Measurements from ENCODE around the gene B3GNT3. TPM values are rescaled to one million over a fixed set of nuclear protein-coding genes. Genes with fewer than 3 reads are reported as not detected.

B3GNT3 gene
- total RNA-seq, 1 experiment from 2014 or later = 0.20 TPM

- DNase-seq (ENCODE audit: low read depth) = no peak
Measured at GRCh38 chr19:17832443-17833208, 37.7 kb downstream of the B3GNT3 start.

- peak; percentile 47 for DNase-seq (ENCODE audit: low read depth)
Measured at GRCh38 chr19:17834350-17835181, 39.6 kb downstream of the B3GNT3 start.

- no peak for DNase-seq (ENCODE audit: low read depth)
Measured at GRCh38 chr19:17835182-17836006, 40.5 kb downstream of the B3GNT3 start.

- DNase-seq (ENCODE audit: low read depth) = no peak
Measured at GRCh38 chr19:17836530-17836929, 41.6 kb downstream of the B3GNT3 start.

- no peak for DNase-seq (ENCODE audit: low read depth)
Measured at GRCh38 chr19:17837972-17838371, 43.0 kb downstream of the B3GNT3 start.

GRCh38 chr19:17840019-17840418 lies 45.1 kb downstream of the B3GNT3 start:
- DNase-seq (ENCODE audit: low read depth) = no peak

GRCh38 chr19:17841371-17841809 lies 46.5 kb downstream of the B3GNT3 start:
- DNase-seq (ENCODE audit: low read depth) = peak; percentile 66

GRCh38 chr19:17841810-17842662 lies 47.1 kb downstream of the B3GNT3 start:
- peak; percentile 85 for DNase-seq (ENCODE audit: low read depth)

GRCh38 chr19:17842663-17843291 lies 47.8 kb downstream of the B3GNT3 start:
- DNase-seq (ENCODE audit: low read depth) = no peak

GRCh38 chr19:17843292-17843827 lies 48.4 kb downstream of the B3GNT3 start:
- DNase-seq (ENCODE audit: low read depth) = no peak

GRCh38 chr19:17843908-17844490 lies 49.1 kb downstream of the B3GNT3 start:
- DNase-seq (ENCODE audit: low read depth) = no peak

- DNase-seq (ENCODE audit: low read depth) = no peak
Measured at GRCh38 chr19:17846146-17846545, 51.2 kb downstream of the B3GNT3 start.

GRCh38 chr19:17847538-17848366 lies 52.8 kb downstream of the B3GNT3 start, which contains the start of gene JAK3:
Gene JAK3, minus strand, starts transcription at chr19:17847982. Its CDS starts 3,565 bp downstream, at chr19:17844417.
- DNase-seq (ENCODE audit: low read depth) = no peak

GRCh38 chr19:17848595-17849292 lies 53.8 kb downstream of the B3GNT3 start:
- DNase-seq (ENCODE audit: low read depth) = no peak

GRCh38 chr19:17854061-17854460 lies 59.1 kb downstream of the B3GNT3 start:
- DNase-seq (ENCODE audit: low read depth) = no peak

- peak; percentile 69 for DNase-seq (ENCODE audit: low read depth)
Measured at GRCh38 chr19:17855280-17856152, 60.6 kb downstream of the B3GNT3 start.

All from M059J (cell line).